MM.1S (cell line): ENCODE measurements around the gene PIP5K1A.

Experiments
- DNase-seq: peaks from one replicate; pipeline ENCODE4 v3.0.0-alpha.2; 2015
- H2AFZ ChIP-seq: fragments of 300-600 bp; sonication (generic); 2 replicates; pipeline ENCODE4 v1.6.0; 2016; ENCODE audit warnings: antibody characterized with exemption, low read length
- H3F3A ChIP-seq: fragments of 300-600 bp; sonication (generic); 2 replicates; pipeline ENCODE4 v1.6.1; 2016; ENCODE audit warnings: mild to moderate bottlenecking, antibody characterized with exemption, low read length, moderate library complexity, mixed read lengths; ENCODE audit not compliant: insufficient read depth
- H3K27ac ChIP-seq: fragments of 300-600 bp; sonication (generic); 2 replicates; pipeline ENCODE4 v1.5.1; 2016; ENCODE audit warnings: mild to moderate bottlenecking, low read length
- H3K27me3 ChIP-seq: fragments of 300-600 bp; sonication (generic); replicated peaks from 2 replicates; pipeline ENCODE4 v1.6.0; 2016; ENCODE audit warnings: low read length; ENCODE audit not compliant: insufficient read depth
- H3K36me3 ChIP-seq: fragments of 300-600 bp; sonication (generic); replicated peaks from 2 replicates; pipeline ENCODE4 v1.6.1; 2016; ENCODE audit warnings: mild to moderate bottlenecking, low read length, mixed read lengths; ENCODE audit not compliant: insufficient read depth
- H3K4me1 ChIP-seq: fragments of 300-600 bp; sonication (generic); 2 replicates; pipeline ENCODE4 v1.6.1; 2016; ENCODE audit warnings: low read length, mixed read lengths
- H3K4me2 ChIP-seq: fragments of 300-600 bp; sonication (generic); 2 replicates; pipeline ENCODE4 v1.6.0; 2016; ENCODE audit warnings: low read depth, low read length
- H3K4me3 ChIP-seq: fragments of 300-600 bp; sonication (generic); 2 replicates; pipeline ENCODE4 v1.5.1; 2016; ENCODE audit warnings: low read length, mixed read lengths
- H3K79me2 ChIP-seq: fragments of 300-600 bp; sonication (generic); 2 replicates; pipeline ENCODE4 v1.6.1; 2016; ENCODE audit warnings: mixed run types, low read length, mixed read lengths
- H3K9ac ChIP-seq: fragments of 300-600 bp; sonication (generic); 2 replicates; pipeline ENCODE4 v1.6.1; 2016; ENCODE audit warnings: low read length, mixed read lengths
- H3K9me2 ChIP-seq: fragments of 300-600 bp; sonication (generic); replicated peaks from 2 replicates; pipeline ENCODE4 v1.6.1; 2016; ENCODE audit warnings: mild to moderate bottlenecking, low read length, mixed read lengths; ENCODE audit not compliant: insufficient read depth
- H3K9me3 ChIP-seq: fragments of 300-600 bp; sonication (generic); replicated peaks from 2 replicates; pipeline ENCODE4 v1.6.1; 2016; ENCODE audit warnings: mild to moderate bottlenecking, low read length, mixed read lengths; ENCODE audit not compliant: insufficient read depth
- H4K20me1 ChIP-seq: fragments of 300-600 bp; sonication (generic); 2 replicates; pipeline ENCODE4 v1.6.1; 2016; ENCODE audit warnings: mild to moderate bottlenecking, low read length, moderate library complexity, mixed read lengths; ENCODE audit not compliant: insufficient read depth
- CTCF ChIP-seq: fragments of 300-600 bp; sonication (generic); IDR thresholded peaks from 2 replicates; pipeline ENCODE4 v1.5.1; 2016; ENCODE audit warnings: antibody characterized with exemption, low read length, mixed read lengths
- EZH2 ChIP-seq: fragments of 300-600 bp; sonication (generic); optimal IDR thresholded peaks from 2 replicates; pipeline ENCODE3; 2017; ENCODE audit warnings: low read depth, mild to moderate bottlenecking, antibody characterized with exemption, low read length, mixed read lengths
- EZH2phosphoT487 ChIP-seq: fragments of 300-600 bp; sonication (generic); IDR thresholded peaks from 2 replicates; pipeline ENCODE4 v1.6.1; 2018; ENCODE audit warnings: antibody characterized with exemption, low read length

Gene PIP5K1A

GRCh38 chr1:151237678-151238466, 39.5 kb downstream of the PIP5K1A start:
- H3K79me2 ChIP-seq, result no peaks in the 10 kb centered on the region; the same call in 1 of the 2 replicates
- peaks cover 24% of the 10 kb centered on the region; the same call in 1 of the 2 replicates for H3K36me3 ChIP-seq
- TF ChIP-seq EZH2 (no peak), CTCF (no peak), EZH2phosphoT487 (no peak)
- no peaks in the 10 kb centered on the region for H4K20me1 ChIP-seq
- no peaks in the 10 kb centered on the region for H3K9me2 ChIP-seq
- no peaks in the 10 kb centered on the region for H3F3A ChIP-seq
- H3K4me1 ChIP-seq, result peaks cover 5% of the 10 kb centered on the region
- no peaks in the 10 kb centered on the region for H3K27me3 ChIP-seq
- H3K27ac ChIP-seq, result no peak overlapping the region; the same call in 1 of the 2 replicates
- no peaks in the 10 kb centered on the region for H3K9me3 ChIP-seq
- H2AFZ ChIP-seq, result no peak overlapping the region
- no peak for DNase-seq
- H3K4me2 ChIP-seq, result no peak overlapping the region
- no peak overlapping the region for H3K9ac ChIP-seq
- H3K4me3 ChIP-seq, result no peak overlapping the region

- H3K79me2 ChIP-seq, result no peaks in the 10 kb centered on the region; the same call in 1 of the 2 replicates
- no peaks in the 10 kb centered on the region for H4K20me1 ChIP-seq
- H2AFZ ChIP-seq, result no peak overlapping the region
- H3K4me3 ChIP-seq, result no peak overlapping the region
- H3F3A ChIP-seq, result no peaks in the 10 kb centered on the region
- H3K27ac ChIP-seq, result no peak overlapping the region
- peaks cover 5% of the 10 kb centered on the region for H3K4me1 ChIP-seq
- DNase-seq, result no peak
- H3K27me3 ChIP-seq, result no peaks in the 10 kb centered on the region
- H3K4me2 ChIP-seq, result no peak overlapping the region
- peaks cover 28% of the 10 kb centered on the region; the same call in 1 of the 2 replicates for H3K36me3 ChIP-seq
- no peaks in the 10 kb centered on the region for H3K9me3 ChIP-seq
- TF ChIP-seq EZH2phosphoT487 (no peak), EZH2 (no peak), CTCF (no peak)
- no peak overlapping the region for H3K9ac ChIP-seq
- H3K9me2 ChIP-seq, result no peaks in the 10 kb centered on the region
Observed at GRCh38 chr1:151238467-151238739, 40.1 kb downstream of the PIP5K1A start.

GRCh38 chr1:151242442-151242841, 44.1 kb downstream of the PIP5K1A start:
- H3K9me2 ChIP-seq, result no peaks in the 10 kb centered on the region
- H2AFZ ChIP-seq, result no peak overlapping the region
- no peak overlapping the region for H3K4me3 ChIP-seq
- H3K36me3 ChIP-seq, result peaks cover 15% of the 10 kb centered on the region
- no peaks in the 10 kb centered on the region for H3K9me3 ChIP-seq
- no peak overlapping the region for H3K27ac ChIP-seq
- TF ChIP-seq EZH2phosphoT487 (no peak), EZH2 (no peak), CTCF (no peak)
- no peaks in the 10 kb centered on the region for H3K79me2 ChIP-seq
- H3K27me3 ChIP-seq, result no peaks in the 10 kb centered on the region
- no peaks in the 10 kb centered on the region for H4K20me1 ChIP-seq
- H3K9ac ChIP-seq, result no peak overlapping the region
- H3K4me1 ChIP-seq, result peaks cover 4% of the 10 kb centered on the region
- DNase-seq, result no peak
- H3K4me2 ChIP-seq, result no peak overlapping the region
- no peaks in the 10 kb centered on the region for H3F3A ChIP-seq
